OCI-LY3 (cell line): ENCODE results near the gene ERBIN.
"Not testable (repeated sequence)": the region's sequence is repeated elsewhere in the genome, so short reads cannot be mapped to it uniquely, and the experiment has no call there.

Source experiments
- H2AFZ ChIP-seq: fragments of 200-600, 300-600 bp; shearing (Covaris generic); 2 replicates; pipeline ENCODE4 v1.6.0; 2014; ENCODE audit warnings: antibody characterized with exemption, low read depth, low read length
- H3K27ac ChIP-seq: fragments of 200-600, 300-600 bp; sonication (generic); 2 replicates; pipeline ENCODE4 v1.5.1; 2014; ENCODE audit warnings: mild to moderate bottlenecking, low read length, moderate library complexity, mixed read lengths
- H3K27me3 ChIP-seq: fragments of 200-600, 300-600 bp; sonication (generic); 2 replicates; pipeline ENCODE4 v1.6.1; 2014; ENCODE audit warnings: low read depth, low read length, mixed read lengths
- H3K36me3 ChIP-seq: fragments of 200-600, 300-600 bp; sonication (generic); replicated peaks from 2 replicates; pipeline ENCODE3; 2014; ENCODE audit warnings: low read depth, low read length, mixed read lengths
- H3K4me1 ChIP-seq: fragments of 300-600, 200-600 bp; sonication (generic); 2 replicates; pipeline ENCODE4 v1.6.1; 2014; ENCODE audit warnings: low read length, mixed read lengths
- H3K4me2 ChIP-seq: fragments of 200-600, 300-600 bp; sonication (generic); 2 replicates; pipeline ENCODE4 v1.6.1; 2014; ENCODE audit warnings: low read length, mixed read lengths
- H3K4me3 ChIP-seq: fragments of 300-600, 200-600 bp; sonication (generic); 2 replicates; pipeline ENCODE4 v1.5.1; 2014; ENCODE audit warnings: antibody characterized with exemption, mild to moderate bottlenecking, low read length, moderate library complexity
- H3K79me2 ChIP-seq: fragments of 300-600, 200-600 bp; shearing (Covaris generic); 2 replicates; pipeline ENCODE4 v1.6.1; 2014; ENCODE audit warnings: mild to moderate bottlenecking, low read length, mixed read lengths
- H3K9ac ChIP-seq: fragments of 300-600, 200-600 bp; shearing (Covaris generic); 2 replicates; pipeline ENCODE4 v1.6.0; 2014; ENCODE audit warnings: mild to moderate bottlenecking, low read length, moderate library complexity
- H3K9me3 ChIP-seq: fragments of 200-600, 300-600 bp; shearing (Covaris generic); 2 replicates; pipeline ENCODE4 v1.6.1; 2014; ENCODE audit warnings: low read length, mixed read lengths; ENCODE audit not compliant: insufficient read depth
- H4K20me1 ChIP-seq: fragments of 200-600, 300-600 bp; sonication (generic); 2 replicates; pipeline ENCODE4 v1.6.1; 2016; ENCODE audit warnings: low read length, mixed read lengths; ENCODE audit not compliant: insufficient read depth
- CTCF ChIP-seq: fragments of 200-600, 300-600 bp; sonication (generic); IDR thresholded peaks from 2 replicates; pipeline ENCODE4 v1.5.1; 2014; ENCODE audit warnings: antibody characterized with exemption, low read length, low read depth
- EZH2phosphoT487 ChIP-seq: fragments of 200-600 bp; shearing (Covaris generic); IDR thresholded peaks from 2 replicates; pipeline ENCODE4 v1.6.1; 2018; ENCODE audit warnings: antibody characterized with exemption, mixed run types, low read depth

The ERBIN gene

DNA sequence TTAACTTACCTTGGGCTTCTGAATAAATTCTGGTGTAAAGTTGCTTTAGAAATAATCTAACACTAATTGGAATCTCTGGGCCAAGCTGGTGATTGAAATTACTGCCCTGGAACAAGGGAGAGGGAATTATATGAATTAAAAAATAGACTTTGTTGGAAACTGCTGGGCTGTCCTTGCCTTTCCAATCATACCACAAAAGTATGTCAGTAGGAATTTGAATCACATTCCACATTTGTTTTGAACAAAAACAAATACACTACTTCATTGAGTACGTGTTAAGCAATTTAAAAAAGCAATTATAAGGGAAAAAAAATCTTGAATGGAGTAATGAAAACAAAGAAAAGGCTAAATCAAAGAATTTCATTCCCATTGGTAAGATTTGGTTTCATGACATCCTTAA is 115.3 kb downstream of the ERBIN start:
- H4K20me1 ChIP-seq = no peaks in the 10 kb centered on the region; the same call in 1 of the 2 replicates
- H3K9me3 ChIP-seq = no peaks in the 10 kb centered on the region
- H3K79me2 ChIP-seq = no peaks in the 10 kb centered on the region
- H3K4me2 ChIP-seq = no peak overlapping the region
- H3K36me3 ChIP-seq = peaks cover 13% of the 10 kb centered on the region
- peaks cover 11% of the 10 kb centered on the region for H3K4me1 ChIP-seq
- H3K9ac ChIP-seq = no peak overlapping the region
- no peak overlapping the region for H3K4me3 ChIP-seq
- no peak overlapping the region for H3K27ac ChIP-seq
- TF ChIP-seq EZH2phosphoT487 (no peak), CTCF (no peak)
- no peaks in the 10 kb centered on the region for H3K27me3 ChIP-seq
- no peak overlapping the region for H2AFZ ChIP-seq

DNA sequence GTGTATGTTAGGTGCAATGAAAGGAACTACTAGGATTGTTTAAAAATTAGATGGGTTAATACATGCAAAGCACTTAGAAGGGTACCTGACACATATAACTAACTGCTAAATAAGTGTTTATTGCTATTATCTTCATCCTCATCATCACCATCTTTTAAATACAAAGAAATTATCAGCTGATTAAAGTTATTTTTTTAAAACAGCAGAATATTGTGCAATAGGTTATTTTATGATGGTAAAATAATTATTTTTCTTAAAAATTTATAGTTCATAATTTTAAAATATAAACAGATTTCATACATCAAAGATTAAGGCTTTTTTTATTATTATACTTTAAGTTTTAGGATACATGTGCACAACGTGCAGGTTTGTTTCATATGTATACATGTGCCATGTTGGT is 130.9 kb downstream of the ERBIN start:
- Histone ChIP-seq H3K27me3 (no peaks in the 10 kb centered on the region), H3K4me3 (no peak overlapping the region), H3K36me3 (peaks cover 8% of the 10 kb centered on the region), H3K79me2 (no peaks in the 10 kb centered on the region), H2AFZ (no peak overlapping the region), H3K4me1 (no peaks in the 10 kb centered on the region), H3K9ac (no peak overlapping the region), H3K27ac (no peak overlapping the region), H4K20me1 (no peaks in the 10 kb centered on the region), H3K4me2 (no peak overlapping the region), H3K9me3 (no peaks in the 10 kb centered on the region)
- no peak for TF ChIP-seq CTCF
- no peak for TF ChIP-seq EZH2phosphoT487

DNA sequence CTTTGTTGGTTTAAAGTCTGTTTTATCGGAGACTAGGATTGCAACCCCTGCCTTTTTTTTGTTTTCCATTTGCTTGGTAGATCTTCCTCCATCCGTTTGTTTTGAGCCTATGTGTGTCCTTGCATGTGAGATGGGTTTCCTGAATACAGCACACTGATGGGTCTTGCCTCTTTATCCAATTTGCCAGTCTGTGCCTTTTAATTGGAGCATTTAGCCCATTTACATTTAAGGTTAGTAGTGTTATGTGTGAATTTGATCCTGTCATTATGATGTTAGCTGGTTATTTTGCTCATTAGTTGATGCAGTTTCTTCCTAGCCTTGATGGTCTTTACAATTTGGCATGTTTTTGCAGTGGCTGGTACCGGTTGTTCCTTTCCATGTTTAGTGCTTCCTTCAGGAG is 134.9 kb downstream of the ERBIN start:
- H3K79me2 ChIP-seq, H3K9ac ChIP-seq: not testable (repeated sequence)

GRCh38 chr5:66063061-66063460 is 136.7 kb downstream of the ERBIN start:
- not testable (repeated sequence) for H2AFZ ChIP-seq, H3K79me2 ChIP-seq, H3K36me3 ChIP-seq, H4K20me1 ChIP-seq, H3K9ac ChIP-seq, H3K9me3 ChIP-seq, H3K4me3 ChIP-seq, H3K27me3 ChIP-seq, H3K4me2 ChIP-seq, H3K4me1 ChIP-seq, H3K27ac ChIP-seq

More for the DNA sequence above, 134.9 kb downstream of the ERBIN start:
- not testable (repeated sequence) for H3K36me3 ChIP-seq, H3K4me1 ChIP-seq, H2AFZ ChIP-seq, H3K27me3 ChIP-seq, H3K4me2 ChIP-seq, H3K27ac ChIP-seq, H3K9me3 ChIP-seq, H4K20me1 ChIP-seq, H3K4me3 ChIP-seq

DNA sequence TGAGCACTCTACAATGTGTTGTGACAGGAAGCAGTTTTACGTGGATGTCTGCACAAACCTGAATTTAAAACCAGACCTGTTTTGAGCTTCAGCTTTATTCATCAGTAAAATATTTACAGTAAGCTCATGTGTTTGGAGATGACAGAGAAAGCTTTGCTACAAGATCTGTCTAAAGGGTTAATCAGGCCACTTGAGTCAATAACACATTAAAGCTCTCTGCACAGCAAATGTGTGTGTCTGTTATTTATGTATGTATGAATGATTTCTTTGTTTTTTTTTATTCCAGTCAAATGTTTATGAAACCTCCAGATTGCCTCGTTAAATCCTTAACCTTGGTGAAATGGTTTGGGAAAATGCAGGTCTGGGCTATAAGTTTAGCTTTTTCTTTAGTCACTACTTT is 140.5 kb downstream of the ERBIN start:
- Histone ChIP-seq H2AFZ (no peak overlapping the region), H3K36me3 (peaks cover 11% of the 10 kb centered on the region), H3K4me1 (no peaks in the 10 kb centered on the region), H3K27ac (no peak overlapping the region), H3K4me3 (no peak overlapping the region), H3K79me2 (no peaks in the 10 kb centered on the region), H3K4me2 (no peak overlapping the region), H3K27me3 (no peaks in the 10 kb centered on the region), H3K9me3 (no peaks in the 10 kb centered on the region), H3K9ac (no peak overlapping the region), H4K20me1 (no peaks in the 10 kb centered on the region)
- TF ChIP-seq CTCF = no peak
- no peak for TF ChIP-seq EZH2phosphoT487
